HFFc6 (cell line): Measurements from ENCODE around the gene ERVH48-1. TPM values are rescaled to one million over a fixed set of nuclear protein-coding genes. Genes with fewer than 3 reads are reported as not detected.
"Not testable (repeated sequence)": the region's sequence is repeated elsewhere in the genome, so short reads cannot be mapped to it uniquely, and the experiment has no call there.

Source experiments
- DNase-seq: peaks from one replicate; pipeline ENCODE4 v3.0.0-alpha.2; 2018
- H3K27ac Mint-ChIP-seq: 2 replicates; pipeline ENCODE4 v1.8.0; 2020; ENCODE audit warnings: mild to moderate bottlenecking, mixed read lengths
- H3K27me3 Mint-ChIP-seq: 2 replicates; pipeline ENCODE4 v1.8.0; 2021; ENCODE audit warnings: mild to moderate bottlenecking, moderate library complexity, mixed read lengths; ENCODE audit not compliant: insufficient read depth
- H3K36me3 Mint-ChIP-seq: 2 replicates; pipeline ENCODE4 v1.8.0; 2021; ENCODE audit warnings: low read depth, mixed read lengths
- H3K4me1 Mint-ChIP-seq: 2 replicates; pipeline ENCODE4 v1.8.0; 2020; ENCODE audit warnings: low read depth, mixed read lengths
- H3K4me3 Mint-ChIP-seq: 2 replicates; pipeline ENCODE4 v1.8.0; 2020; ENCODE audit warnings: mild to moderate bottlenecking, moderate library complexity, mixed read lengths
- H3K9me3 Mint-ChIP-seq: 2 replicates; pipeline ENCODE4 v1.8.0; 2020; ENCODE audit warnings: mild to moderate bottlenecking, mixed read lengths
- CTCF ChIP-seq: fragments of 200-600 bp; sonication (generic); IDR thresholded peaks from 2 replicates; pipeline ENCODE4 v1.5.0; 2021; ENCODE audit warnings: antibody characterized with exemption, mild to moderate bottlenecking
- total RNA-seq, 6 experiments: library from RNA; stranded (reverse); fragmentation: NEBNext Ultra II Directional; extraction: Animal tissue kit (Norgen Biotek cat#: 25700); gene quantifications; 2 replicates in 1 of 6; 3 replicates in 5 of 6; pipeline ENCODE4 v1.2.3, GENCODE V29; 2021

Gene ERVH48-1
- total RNA-seq, 6 experiments from 2014 or later: not detected

GRCh38 chr21:42962380-42963007 lies 37.1 kb upstream of the ERVH48-1 start:
- no peak for TF ChIP-seq CTCF
- no peak overlapping the region for H3K27ac Mint-ChIP-seq
- H3K9me3 Mint-ChIP-seq: no peaks in the 10 kb centered on the region
- no peaks in the 10 kb centered on the region for H3K36me3 Mint-ChIP-seq
- no peaks in the 10 kb centered on the region for H3K4me1 Mint-ChIP-seq
- peaks cover 8% of the 10 kb centered on the region for H3K27me3 Mint-ChIP-seq
- H3K4me3 Mint-ChIP-seq: no peak overlapping the region
- DNase-seq: no peak

DNA sequence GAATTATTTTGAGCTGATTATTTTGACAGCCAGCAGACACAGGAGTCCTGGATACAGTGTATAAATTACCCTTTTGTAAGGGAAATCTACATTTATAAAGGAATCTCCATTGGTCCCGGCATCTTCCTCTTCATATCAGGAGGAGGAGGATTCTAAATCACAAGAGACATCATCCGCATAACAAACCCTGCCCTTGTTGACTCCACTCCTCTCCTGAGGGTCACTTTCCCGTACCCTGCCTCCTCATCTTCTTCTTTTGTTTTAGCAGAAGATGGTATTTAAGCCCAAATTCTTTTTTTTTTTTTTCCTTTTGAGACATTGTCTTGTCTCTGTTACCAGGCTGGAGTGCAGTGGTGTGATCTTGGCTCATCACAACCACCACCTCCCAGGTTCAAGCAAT lies 34.3 kb upstream of the ERVH48-1 start:
- no peak overlapping the region for H3K4me3 Mint-ChIP-seq

GRCh38 chr21:42958122-42958521 lies 32.7 kb upstream of the ERVH48-1 start:
- not testable (repeated sequence) for H3K27me3 Mint-ChIP-seq, H3K4me1 Mint-ChIP-seq, H3K27ac Mint-ChIP-seq, H3K9me3 Mint-ChIP-seq, H3K36me3 Mint-ChIP-seq, H3K4me3 Mint-ChIP-seq, DNase-seq

More for the DNA sequence above, 34.3 kb upstream of the ERVH48-1 start:
- DNase-seq: no peak
- no peaks in the 10 kb centered on the region for H3K36me3 Mint-ChIP-seq
- H3K9me3 Mint-ChIP-seq: no peaks in the 10 kb centered on the region
- no peaks in the 10 kb centered on the region for H3K4me1 Mint-ChIP-seq
- TF ChIP-seq CTCF: no peak
- peaks cover 8% of the 10 kb centered on the region for H3K27me3 Mint-ChIP-seq
- no peak overlapping the region for H3K27ac Mint-ChIP-seq

- no peak overlapping the region for H3K27ac Mint-ChIP-seq
- H3K36me3 Mint-ChIP-seq: no peaks in the 10 kb centered on the region
- H3K27me3 Mint-ChIP-seq: peaks cover 8% of the 10 kb centered on the region
- no peaks in the 10 kb centered on the region for H3K4me1 Mint-ChIP-seq
- no peak for TF ChIP-seq CTCF
- no peaks in the 10 kb centered on the region for H3K9me3 Mint-ChIP-seq
- DNase-seq: no peak
- H3K4me3 Mint-ChIP-seq: no peak overlapping the region
Observed at GRCh38 chr21:42956824-42957630, 31.6 kb upstream of the ERVH48-1 start.

- H3K27me3 Mint-ChIP-seq: peaks cover 11% of the 10 kb centered on the region
- H3K4me1 Mint-ChIP-seq, H3K36me3 Mint-ChIP-seq, H3K9me3 Mint-ChIP-seq, H3K27ac Mint-ChIP-seq, H3K4me3 Mint-ChIP-seq, DNase-seq: not testable (repeated sequence)
Observed at GRCh38 chr21:42951193-42951592, 25.8 kb upstream of the ERVH48-1 start.

- not testable (repeated sequence) for H3K27me3 Mint-ChIP-seq, DNase-seq, H3K4me1 Mint-ChIP-seq, H3K27ac Mint-ChIP-seq, H3K9me3 Mint-ChIP-seq, H3K4me3 Mint-ChIP-seq, H3K36me3 Mint-ChIP-seq
Observed at GRCh38 chr21:42949094-42949755, 23.8 kb upstream of the ERVH48-1 start.

DNA sequence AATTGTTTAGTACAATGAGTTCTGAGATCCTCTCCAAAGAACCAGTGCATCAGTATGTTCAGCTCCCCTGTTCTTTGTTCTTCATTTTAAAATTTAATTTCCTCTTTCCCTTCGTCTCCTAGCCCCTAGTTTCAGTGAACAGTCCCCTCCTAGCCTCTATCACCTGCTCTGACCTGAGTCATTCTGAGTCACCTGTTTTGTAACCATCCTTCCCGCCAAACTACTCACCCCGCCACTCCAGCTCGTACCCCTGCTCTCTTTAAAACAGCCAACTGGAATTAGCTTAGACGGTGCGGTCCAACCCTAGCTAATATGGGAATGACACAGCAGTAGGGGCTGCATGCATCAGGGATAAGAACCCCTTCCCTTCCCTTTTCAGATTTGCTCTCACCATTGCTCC lies 16.8 kb upstream of the ERVH48-1 start:
- Mint-ChIP-seq H3K4me1 (peaks cover 13% of the 10 kb centered on the region), H3K9me3 (no peaks in the 10 kb centered on the region), H3K36me3 (no peaks in the 10 kb centered on the region), H3K27me3 (peaks cover 17% of the 10 kb centered on the region), H3K27ac (no peak overlapping the region), H3K4me3 (no peak overlapping the region)
- TF ChIP-seq CTCF: no peak
- no peak for DNase-seq
